ENCODE data around the gene MRPL23. TPM values are rescaled to one million over a fixed set of nuclear protein-coding genes. Genes with fewer than 3 reads are reported as not detected.
A peak's percentile ranks its signal among the peaks of the same experiment; 100 is the strongest.

Gene MRPL23
- total RNA-seq, 1 experiment from 2014 or later: 15.0 TPM

GRCh38 chr11:1909524-1909923, 37.6 kb upstream of the MRPL23 start:
- intact Hi-C loops (cut with micrococcal nuclease; ENCODE audit: unreplicated experiment): no loop called here
- H3K4me3 Mint-ChIP-seq (ENCODE audit: unreplicated experiment): no peak overlapping the region
- H3K4me3 ChIP-seq (ENCODE audit: low read depth, low read length): no peak overlapping the region
- H3K4me1 ChIP-seq: no peaks in the 10 kb centered on the region
- no peaks in the 10 kb centered on the region for H3K27me3 Mint-ChIP-seq (ENCODE audit: insufficient read depth, unreplicated experiment)
- CTCF ChIA-PET: no interaction called here
- TF ChIP-seq CTCF (IDR thresholded peaks at IDR 0.05; ENCODE audit: insufficient read depth in 1 of 2, low read depth in 1 of 2, low read length in 1 of 2, severe bottlenecking in 1 of 2, unreplicated experiment in 1 of 2): no peak
- no peaks in the 10 kb centered on the region for H3K9me3 ChIP-seq
- no peak overlapping the region for H3K27ac Mint-ChIP-seq (ENCODE audit: unreplicated experiment)
- peaks cover 6% of the 10 kb centered on the region for H3K4me1 Mint-ChIP-seq (ENCODE audit: low read depth, unreplicated experiment)
- POLR2A ChIA-PET: no interaction called here
- no peak for DNase-seq
- H3K9me3 Mint-ChIP-seq (ENCODE audit: unreplicated experiment): peaks cover 1% of the 10 kb centered on the region
- no peaks in the 10 kb centered on the region for H3K36me3 ChIP-seq (ENCODE audit: control insufficient read depth, insufficient read depth, low read length)
- BruUV-seq (replicated peaks): no TSS peak
- H3K36me3 Mint-ChIP-seq (ENCODE audit: insufficient read depth, unreplicated experiment): peaks cover 7% of the 10 kb centered on the region
- H3K27me3 ChIP-seq (replicated peaks; ENCODE audit: control insufficient read depth, insufficient read depth, low read length): no peaks in the 10 kb centered on the region

GRCh38 chr11:1912289-1912878, 34.7 kb upstream of the MRPL23 start:
- no TSS peak for BruUV-seq (replicated peaks)
- POLR2A ChIA-PET: interaction anchor here (0.6 kb wide), 1 partner anchor 21 kb away, joined by 3 read pairs; no protein-coding TSS in a partner anchor
- no peak for TF ChIP-seq CTCF (IDR thresholded peaks at IDR 0.05; ENCODE audit: insufficient read depth in 1 of 2, low read depth in 1 of 2, low read length in 1 of 2, severe bottlenecking in 1 of 2, unreplicated experiment in 1 of 2)
- Mint-ChIP-seq H3K4me3 (ENCODE audit: unreplicated experiment) (no peak overlapping the region), H3K27ac (ENCODE audit: unreplicated experiment) (no peak overlapping the region), H3K27me3 (ENCODE audit: insufficient read depth, unreplicated experiment) (no peaks in the 10 kb centered on the region), H3K9me3 (ENCODE audit: unreplicated experiment) (peaks cover 12% of the 10 kb centered on the region), H3K36me3 (ENCODE audit: insufficient read depth, unreplicated experiment) (peaks cover 13% of the 10 kb centered on the region), H3K4me1 (ENCODE audit: low read depth, unreplicated experiment) (no peaks in the 10 kb centered on the region)
- DNase-seq: no peak
- H3K36me3 ChIP-seq (ENCODE audit: control insufficient read depth, insufficient read depth, low read length): no peaks in the 10 kb centered on the region
- no peaks in the 10 kb centered on the region for H3K4me1 ChIP-seq
- intact Hi-C loops (cut with micrococcal nuclease; ENCODE audit: unreplicated experiment): no loop called here
- no peaks in the 10 kb centered on the region for H3K27me3 ChIP-seq (replicated peaks; ENCODE audit: control insufficient read depth, insufficient read depth, low read length)
- H3K9me3 ChIP-seq: 0 out of 2 replicates have a peak, but pooled peaks cover 5% of the 10 kb centered on the region
- no peak overlapping the region for H3K4me3 ChIP-seq (ENCODE audit: low read depth, low read length)
- CTCF ChIA-PET: no interaction called here

- intact Hi-C loops (cut with micrococcal nuclease; ENCODE audit: unreplicated experiment): no loop called here
- H3K9me3 ChIP-seq: 0 out of 2 replicates have a peak, but pooled peaks cover 5% of the 10 kb centered on the region
- H3K27ac Mint-ChIP-seq (ENCODE audit: unreplicated experiment): no peak overlapping the region
- TF ChIP-seq CTCF (IDR thresholded peaks at IDR 0.05; ENCODE audit: insufficient read depth in 1 of 2, low read depth in 1 of 2, low read length in 1 of 2, severe bottlenecking in 1 of 2, unreplicated experiment in 1 of 2): no peak
- H3K4me3 Mint-ChIP-seq (ENCODE audit: unreplicated experiment): no peak overlapping the region
- peak in 1 of 2 experiments; percentile 32 for DNase-seq
- CTCF ChIA-PET: interaction anchor here (0.8 kb wide), 1 partner anchor 238 kb away, joined by 3 read pairs; no protein-coding TSS in a partner anchor
- H3K36me3 ChIP-seq (ENCODE audit: control insufficient read depth, insufficient read depth, low read length): no peaks in the 10 kb centered on the region
- no peaks in the 10 kb centered on the region for H3K27me3 Mint-ChIP-seq (ENCODE audit: insufficient read depth, unreplicated experiment)
- POLR2A ChIA-PET: interaction anchor here (0.6 kb wide), 1 partner anchor 20 kb away, joined by 3 read pairs; no protein-coding TSS in a partner anchor
- H3K9me3 Mint-ChIP-seq (ENCODE audit: unreplicated experiment): peaks cover 12% of the 10 kb centered on the region
- no peaks in the 10 kb centered on the region for H3K4me1 ChIP-seq
- no peaks in the 10 kb centered on the region for H3K27me3 ChIP-seq (replicated peaks; ENCODE audit: control insufficient read depth, insufficient read depth, low read length)
- H3K4me1 Mint-ChIP-seq (ENCODE audit: low read depth, unreplicated experiment): no peaks in the 10 kb centered on the region
- BruUV-seq (replicated peaks): no TSS peak
- peaks cover 13% of the 10 kb centered on the region for H3K36me3 Mint-ChIP-seq (ENCODE audit: insufficient read depth, unreplicated experiment)
- H3K4me3 ChIP-seq (ENCODE audit: low read depth, low read length): no peak overlapping the region
Measured at GRCh38 chr11:1913271-1914060, 33.7 kb upstream of the MRPL23 start.
